ENCODE data around the gene BST1. TPM values are rescaled to one million over a fixed set of nuclear protein-coding genes. Genes with fewer than 3 reads are reported as not detected.

Gene BST1
- total and polyA plus RNA-seq, 2 donors (not counting 3 experiments of a cell fraction or from before 2014, with no cell fraction given): 10.7 to 14.0 TPM

DNA sequence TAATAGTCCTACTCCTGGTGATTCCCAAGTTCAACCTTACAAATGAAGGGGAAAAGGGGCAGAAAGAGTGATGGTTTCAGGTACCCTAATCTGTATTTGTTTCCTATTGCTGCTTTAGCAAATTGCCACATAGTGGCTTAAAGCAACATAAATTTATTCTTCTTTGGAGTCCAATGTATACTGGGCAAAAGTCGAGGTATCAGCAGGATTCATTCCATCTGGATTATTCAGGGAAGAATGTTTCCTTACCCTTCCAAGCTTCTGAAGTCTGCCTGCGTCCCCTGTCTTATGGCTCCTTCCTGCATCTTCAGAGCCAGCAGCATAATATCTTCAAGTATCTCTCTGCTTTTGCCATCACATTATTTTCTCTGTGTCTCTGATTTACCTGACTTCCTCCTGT lies 10.3 kb upstream of the BST1 start:
- FAIRE-seq (no peak), DNase-seq (ENCODE audit: low read depth, low spot score) (no peak)
- no peak overlapping the region for H3K9ac ChIP-seq (replicated peaks; ENCODE audit: extremely low read depth, insufficient read depth, low read length)
- H3K27me3 ChIP-seq (ENCODE audit: control insufficient read depth in 2 of 2, insufficient read depth in 2 of 2, low read length in 2 of 2): no peaks in the 10 kb centered on the region
- no peaks in the 10 kb centered on the region for H4K20me1 ChIP-seq (replicated peaks; ENCODE audit: control insufficient read depth, extremely low read depth, insufficient read depth, low read length)
- no peak overlapping the region for H2AFZ ChIP-seq (ENCODE audit: low read depth, low read length)
- H3K4me3 ChIP-seq (replicated peaks in 1 of 3; ENCODE audit: insufficient read depth in 1 of 3, low read depth in 1 of 3, low read length in 3 of 3): no peak overlapping the region
- H3K4me2 ChIP-seq (ENCODE audit: insufficient read depth, low read length): no peak overlapping the region
- H3K36me3 ChIP-seq (ENCODE audit: control insufficient read depth in 2 of 2, extremely low read depth in 1 of 2, insufficient read depth in 2 of 2, low read length in 2 of 2): peaks cover 0 to 3% of the 10 kb centered on the region in 2 experiments
- H3K27ac ChIP-seq (ENCODE audit: insufficient read depth, low read depth, low read length): no peak overlapping the region
- peaks cover 35% of the 10 kb centered on the region for H3K4me1 ChIP-seq (ENCODE audit: control insufficient read depth, extremely low read depth, insufficient read depth, low read length)
- H3K79me2 ChIP-seq (ENCODE audit: control insufficient read depth, insufficient read depth, low read length): no peaks in the 10 kb centered on the region
- CTCF ChIA-PET: no interaction called here
- no peaks in the 10 kb centered on the region for H3K9me1 ChIP-seq (replicated peaks; ENCODE audit: control insufficient read depth, extremely low read depth, insufficient read depth, low read length)
- no TSS peak for BruUV-seq (replicated peaks)
- TF ChIP-seq GATA2 (IDR thresholded peaks at IDR 0.05; ENCODE audit: insufficient read depth, insufficient read length, low read depth, low read length) (no peak), EZH2 (IDR thresholded peaks at IDR 0.05; ENCODE audit: borderline replicate concordance, low read depth, low read length, severe bottlenecking) (no peak), POLR2AphosphoS5 (IDR thresholded peaks at IDR 0.05; ENCODE audit: insufficient read depth, low read depth, low read length) (no peak), MYC (IDR thresholded peaks at IDR 0.05; ENCODE audit: low read depth, low read length) (no peak), FOS (IDR thresholded peaks at IDR 0.05; ENCODE audit: borderline replicate concordance, insufficient read depth, low read length) (no peak), POLR2A (IDR thresholded peaks at IDR 0.05; ENCODE audit: low read depth, low read length) (no peak), JUN (IDR thresholded peaks at IDR 0.05; ENCODE audit: borderline replicate concordance, insufficient read depth, insufficient read length, low read depth) (no peak)
- TF ChIP-seq, protein P1, sequence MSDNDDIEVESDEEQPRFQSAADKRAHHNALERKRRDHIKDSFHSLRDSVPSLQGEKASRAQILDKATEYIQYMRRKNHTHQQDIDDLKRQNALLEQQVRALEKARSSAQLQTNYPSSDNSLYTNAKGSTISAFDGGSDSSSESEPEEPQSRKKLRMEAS (IDR thresholded peaks at IDR 0.05; ENCODE audit: insufficient read depth, insufficient read length): no peak
- TF ChIP-seq, protein P2, sequence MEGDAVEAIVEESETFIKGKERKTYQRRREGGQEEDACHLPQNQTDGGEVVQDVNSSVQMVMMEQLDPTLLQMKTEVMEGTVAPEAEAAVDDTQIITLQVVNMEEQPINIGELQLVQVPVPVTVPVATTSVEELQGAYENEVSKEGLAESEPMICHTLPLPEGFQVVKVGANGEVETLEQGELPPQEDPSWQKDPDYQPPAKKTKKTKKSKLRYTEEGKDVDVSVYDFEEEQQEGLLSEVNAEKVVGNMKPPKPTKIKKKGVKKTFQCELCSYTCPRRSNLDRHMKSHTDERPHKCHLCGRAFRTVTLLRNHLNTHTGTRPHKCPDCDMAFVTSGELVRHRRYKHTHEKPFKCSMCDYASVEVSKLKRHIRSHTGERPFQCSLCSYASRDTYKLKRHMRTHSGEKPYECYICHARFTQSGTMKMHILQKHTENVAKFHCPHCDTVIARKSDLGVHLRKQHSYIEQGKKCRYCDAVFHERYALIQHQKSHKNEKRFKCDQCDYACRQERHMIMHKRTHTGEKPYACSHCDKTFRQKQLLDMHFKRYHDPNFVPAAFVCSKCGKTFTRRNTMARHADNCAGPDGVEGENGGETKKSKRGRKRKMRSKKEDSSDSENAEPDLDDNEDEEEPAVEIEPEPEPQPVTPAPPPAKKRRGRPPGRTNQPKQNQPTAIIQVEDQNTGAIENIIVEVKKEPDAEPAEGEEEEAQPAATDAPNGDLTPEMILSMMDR (IDR thresholded peaks at IDR 0.05; ENCODE audit: extremely low read depth in 1 of 2, insufficient read depth in 1 of 2, low read depth in 1 of 2, low read length in 2 of 2): no peak
- POLR2A ChIA-PET: no interaction called here
- no peaks in the 10 kb centered on the region for H3K9me3 ChIP-seq (replicated peaks; ENCODE audit: control insufficient read depth, insufficient read depth, low read length)
- dilution Hi-C loops (cut with MboI; ENCODE audit: extremely low pct_ligation_motif_present, low sequenced_read_pairs): no loop called here
- intact Hi-C loops (cut with micrococcal nuclease): no loop called here
